ENCODE data around the gene LCAT.
"Not testable (repeated sequence)": the region's sequence is repeated elsewhere in the genome, so short reads cannot be mapped to it uniquely, and the experiment has no call there.

The LCAT gene

DNA sequence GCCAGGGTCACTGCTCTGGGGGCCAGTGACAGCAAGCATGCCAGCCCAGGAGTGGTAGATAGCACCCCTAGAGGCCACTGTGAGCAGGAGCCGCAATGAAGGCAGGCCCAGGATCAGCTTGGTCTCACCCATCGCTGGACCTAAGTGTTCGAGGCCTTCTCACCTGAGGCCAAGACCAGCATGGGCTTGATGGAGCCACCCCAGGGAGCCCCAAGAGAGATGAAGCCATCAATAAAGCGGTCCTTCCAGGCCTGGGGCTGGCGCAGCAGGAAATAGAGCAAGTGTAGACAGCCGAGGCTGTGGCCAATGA is 1.8 kb downstream of the LCAT start:
- Histone ChIP-seq H3K36me3 (ENCODE audit: control insufficient read depth in 4 of 4, insufficient read depth in 4 of 4, low read length in 3 of 4) (peaks cover 0 to 36% (median 15%) of the 10 kb centered on the region in 4 experiments), H3K27ac (ENCODE audit: insufficient read depth in 1 of 2, low read depth in 1 of 2, low read length in 2 of 2, poor library complexity in 1 of 2, severe bottlenecking in 2 of 2) (no peak overlapping the region), H3K4me3 (ENCODE audit: control insufficient read depth in 1 of 7, extremely low read depth in 1 of 7, insufficient read depth in 4 of 7, low read depth in 2 of 7, low read length in 6 of 7) (no peak overlapping the region), H3K9me3 (ENCODE audit: control extremely low read depth in 1 of 5, control insufficient read depth in 4 of 5, insufficient read depth in 2 of 5, low read depth in 1 of 5, low read length in 4 of 5) (no peaks in the 10 kb centered on the region), H3K4me1 (ENCODE audit: control extremely low read depth in 1 of 4, control insufficient read depth in 4 of 4, insufficient read depth in 4 of 4, low read length in 3 of 4) (peaks cover 1 to 21% (median 15%) of the 10 kb centered on the region in 4 experiments), H3K27me3 (replicated peaks in 2 of 5; ENCODE audit: control insufficient read depth in 4 of 5, insufficient read depth in 5 of 5, low read length in 4 of 5) (no peaks in the 10 kb centered on the region)
- 90% methylated on average over 5 of the region's 6 CpGs for WGBS (ENCODE audit: insufficient coverage)
- DNase-seq: peak in 2 of 3 donors; percentile 32 to 37
- POLR2A ChIA-PET: interaction anchor here (0.6 kb wide), 1 partner anchor 123 kb away, joined by 7 read pairs; no protein-coding TSS in a partner anchor
- CTCF ChIA-PET: interaction anchor here (0.8 to 2.6 kb wide), 22 partner anchors 9 to 285 kb away, joined by 3 to 10 read pairs (median 4); partner anchors contain the start of genes DDX28, DUS2 and SLC12A4

DNA sequence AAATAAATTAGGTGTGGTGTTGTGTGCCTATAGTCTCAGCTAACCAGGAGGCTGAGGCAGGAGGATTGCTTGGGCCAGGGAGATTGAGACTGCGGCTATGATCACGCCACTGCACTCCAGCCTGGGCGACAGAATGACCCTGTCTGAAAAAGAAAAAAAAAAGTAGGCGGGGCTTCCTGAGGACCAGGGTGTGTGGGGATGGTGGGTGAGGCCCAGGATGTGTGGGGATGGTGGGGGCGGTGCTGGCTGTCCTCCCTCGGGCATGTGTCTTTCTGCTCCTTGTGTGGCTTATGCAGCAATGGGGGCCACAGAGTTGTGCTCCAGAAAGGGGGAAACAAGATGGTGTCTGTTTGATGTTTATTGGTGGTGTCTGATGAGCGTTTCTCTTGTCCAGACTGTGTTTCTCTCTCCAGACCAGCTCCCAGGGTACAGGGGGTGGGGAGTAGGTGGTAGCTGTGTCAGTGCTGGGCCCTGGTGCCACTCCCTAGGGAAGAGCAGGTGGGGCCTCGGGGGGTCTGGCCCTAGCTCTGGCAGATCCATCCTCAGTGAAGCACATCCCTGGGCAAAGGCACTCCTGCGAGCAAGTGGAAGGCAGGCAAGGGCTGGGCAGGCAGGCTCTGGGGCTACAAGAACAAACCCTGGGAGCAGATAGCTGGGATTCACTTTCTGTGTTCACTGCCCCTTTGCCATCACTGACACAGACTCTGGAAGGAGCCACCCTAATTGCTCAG is 2.3 kb downstream of the LCAT start:
- CTCF ChIA-PET: interaction anchor here (0.8 to 3.0 kb wide), 26 partner anchors 9 to 286 kb away, joined by 3 to 16 read pairs (median 4); partner anchors contain the start of genes DDX28, DUS2 and SLC12A4
- H3K36me3 ChIP-seq (ENCODE audit: control insufficient read depth in 4 of 4, insufficient read depth in 4 of 4, low read length in 3 of 4): peaks cover 0 to 31% (median 15%) of the 10 kb centered on the region in 4 experiments
- 97% methylated on average over 9 of the region's 9 CpGs for WGBS (ENCODE audit: insufficient coverage)

DNA sequence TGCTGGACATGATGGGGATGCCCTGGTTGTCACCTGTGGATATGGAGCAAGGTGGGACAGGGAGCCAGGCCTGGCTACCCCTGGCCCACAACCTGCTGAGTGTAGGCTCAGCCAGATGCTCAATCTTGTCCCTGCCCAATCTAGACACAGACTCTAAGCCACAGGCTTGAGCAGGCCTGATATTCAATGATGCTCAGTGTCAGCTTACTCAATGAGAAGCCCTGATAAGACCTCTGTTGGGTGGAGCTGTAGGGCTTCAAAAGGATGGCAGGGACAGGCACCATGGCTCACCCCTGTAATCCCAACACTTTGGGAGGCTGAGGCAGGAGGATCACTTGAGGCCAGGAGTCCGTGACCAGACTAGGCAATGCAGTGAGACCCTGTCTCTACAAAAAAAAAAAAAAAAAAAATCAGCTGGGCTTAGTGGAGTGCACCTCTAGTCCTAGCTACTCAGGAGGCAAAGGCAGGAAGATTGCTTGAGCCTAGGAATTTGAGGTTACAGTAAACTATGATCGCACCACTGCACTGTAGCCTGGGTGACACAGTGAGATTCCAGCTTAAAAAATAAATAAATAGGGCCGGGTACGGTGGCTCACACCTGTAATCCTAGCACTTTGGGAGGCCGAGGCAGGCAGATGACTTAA is 3.4 kb downstream of the LCAT start:
- WGBS (ENCODE audit: insufficient coverage): 100% methylated on average over 5 of the region's 5 CpGs
- Histone ChIP-seq H3K4me3 (ENCODE audit: control insufficient read depth in 1 of 7, extremely low read depth in 1 of 7, insufficient read depth in 4 of 7, low read depth in 2 of 7, low read length in 6 of 7) (no peak overlapping the region), H3K27ac (ENCODE audit: insufficient read depth in 1 of 2, low read depth in 1 of 2, low read length in 2 of 2, poor library complexity in 1 of 2, severe bottlenecking in 2 of 2) (no peak overlapping the region), H3K36me3 (ENCODE audit: control insufficient read depth in 4 of 4, insufficient read depth in 4 of 4, low read length in 3 of 4) (peaks cover 0 to 20% (median 10%) of the 10 kb centered on the region in 4 experiments), H3K27me3 (replicated peaks in 2 of 5; ENCODE audit: control insufficient read depth in 4 of 5, insufficient read depth in 5 of 5, low read length in 4 of 5) (no peaks in the 10 kb centered on the region), H3K4me1 (ENCODE audit: control extremely low read depth in 1 of 4, control insufficient read depth in 4 of 4, insufficient read depth in 4 of 4, low read length in 3 of 4) (peaks cover 4 to 30% (median 21%) of the 10 kb centered on the region in 4 experiments), H3K9me3 (ENCODE audit: control extremely low read depth in 1 of 5, control insufficient read depth in 4 of 5, insufficient read depth in 2 of 5, low read depth in 1 of 5, low read length in 4 of 5) (no peaks in the 10 kb centered on the region)
- CTCF ChIA-PET: interaction anchor here (0.6 to 3.0 kb wide), 19 partner anchors 10 to 154 kb away, joined by 3 to 16 read pairs (median 4); partner anchors contain the start of genes DDX28 and DUS2
- DNase-seq: no peak
- POLR2A ChIA-PET: no interaction called here

More for the DNA sequence above, 2.3 kb downstream of the LCAT start:
- Histone ChIP-seq H3K4me3 (ENCODE audit: control insufficient read depth in 1 of 7, extremely low read depth in 1 of 7, insufficient read depth in 4 of 7, low read depth in 2 of 7, low read length in 6 of 7) (no peak overlapping the region), H3K27me3 (replicated peaks in 2 of 5; ENCODE audit: control insufficient read depth in 4 of 5, insufficient read depth in 5 of 5, low read length in 4 of 5) (no peaks in the 10 kb centered on the region), H3K4me1 (ENCODE audit: control extremely low read depth in 1 of 4, control insufficient read depth in 4 of 4, insufficient read depth in 4 of 4, low read length in 3 of 4) (peaks cover 4 to 25% (median 19%) of the 10 kb centered on the region in 4 experiments), H3K27ac (ENCODE audit: insufficient read depth in 1 of 2, low read depth in 1 of 2, low read length in 2 of 2, poor library complexity in 1 of 2, severe bottlenecking in 2 of 2) (no peak overlapping the region), H3K9me3 (ENCODE audit: control extremely low read depth in 1 of 5, control insufficient read depth in 4 of 5, insufficient read depth in 2 of 5, low read depth in 1 of 5, low read length in 4 of 5) (no peaks in the 10 kb centered on the region)
- DNase-seq: no peak
- POLR2A ChIA-PET: interaction anchor here (0.6 kb wide), 1 partner anchor 123 kb away, joined by 7 read pairs; no protein-coding TSS in a partner anchor

DNA sequence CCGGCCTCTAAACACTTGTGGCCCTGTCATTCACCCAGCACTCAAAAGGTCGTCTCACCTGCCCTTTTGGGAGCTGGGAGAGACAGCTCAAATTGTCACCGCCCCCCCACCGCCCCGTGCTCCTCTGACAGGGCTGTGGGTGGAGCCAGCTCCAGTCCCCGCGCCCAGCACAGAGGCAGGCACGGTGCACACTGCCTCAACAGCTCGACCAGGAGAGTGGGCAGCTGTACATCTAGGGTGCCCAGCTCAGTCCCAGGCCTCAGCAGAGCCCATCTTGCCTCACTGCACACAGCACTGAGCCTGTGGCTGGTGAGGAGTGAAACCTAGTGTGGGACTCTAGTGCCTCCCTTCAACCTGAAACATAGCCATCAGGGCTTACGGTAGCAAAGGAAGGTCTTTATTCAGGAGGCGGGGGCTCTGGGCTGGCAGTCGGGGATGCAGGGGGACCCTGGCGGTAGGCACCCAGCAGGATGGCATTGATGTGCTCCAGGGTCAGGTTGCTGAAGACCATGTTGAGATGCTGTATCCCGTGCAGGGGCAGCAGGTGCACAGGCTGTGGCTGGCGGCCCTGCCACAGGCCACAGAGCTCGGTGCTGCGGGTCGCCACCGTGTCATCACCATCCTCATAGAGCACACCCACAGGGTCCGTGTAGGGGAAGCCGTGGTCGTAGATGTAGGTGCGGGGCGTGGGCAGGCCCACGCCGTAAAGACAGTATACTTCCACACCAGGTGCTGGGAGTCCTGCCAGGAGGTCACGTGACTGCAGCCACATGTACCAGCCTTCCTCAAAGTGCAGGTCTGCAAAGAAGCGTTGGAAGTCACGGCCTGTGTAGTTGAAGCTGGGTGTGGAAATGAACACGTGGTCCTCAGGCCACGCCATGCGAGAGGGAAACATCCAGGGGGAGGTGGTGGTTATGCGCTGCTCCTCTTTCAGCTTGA is 4.1 kb downstream of the LCAT start:
- no peak overlapping the region for H3K27ac ChIP-seq (ENCODE audit: insufficient read depth in 1 of 2, low read depth in 1 of 2, low read length in 2 of 2, poor library complexity in 1 of 2, severe bottlenecking in 2 of 2)
- DNase-seq: peak; percentile 56 to 88 (median 85)
- POLR2A ChIA-PET: interaction anchor here (0.6 kb wide), 1 partner anchor 277 kb away, joined by 3 read pairs; no protein-coding TSS in a partner anchor

DNA sequence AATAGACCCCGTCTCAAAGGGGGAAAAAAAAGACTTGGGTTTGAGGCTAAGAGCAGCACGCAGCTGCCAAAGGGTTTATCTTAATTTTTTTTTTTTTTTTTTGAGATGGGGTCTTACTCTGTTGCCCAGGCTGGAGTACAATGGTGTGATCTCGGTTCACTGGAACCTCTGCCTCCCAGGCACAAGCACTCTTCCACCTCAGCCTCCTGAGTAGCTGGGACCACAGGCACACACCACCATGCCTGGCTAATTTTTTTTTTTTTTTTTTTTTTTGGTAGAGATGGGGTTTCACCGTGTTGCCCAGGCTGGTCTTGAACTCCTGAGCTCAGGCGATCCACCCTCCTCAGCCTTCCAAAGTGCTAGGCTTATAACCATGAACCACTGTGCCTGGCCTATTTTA is 6.2 kb downstream of the LCAT start:
- POLR2A ChIA-PET: interaction anchor here (1.4 kb wide), 1 partner anchor 9 kb away, joined by 4 read pairs; no protein-coding TSS in a partner anchor
- CTCF ChIA-PET: interaction anchor here (1.2 to 21.3 kb wide), 4 partner anchors 21 to 103 kb away, joined by 3 to 359 read pairs (median 4); partner anchors contain the start of genes EDC4 and NRN1L
- H3K36me3 ChIP-seq (ENCODE audit: control insufficient read depth in 4 of 4, insufficient read depth in 4 of 4, low read length in 3 of 4): peaks cover 0 to 28% (median 25%) of the 10 kb centered on the region in 4 experiments
- H3K27ac ChIP-seq (ENCODE audit: insufficient read depth in 1 of 2, low read depth in 1 of 2, low read length in 2 of 2, poor library complexity in 1 of 2, severe bottlenecking in 2 of 2): peak overlapping the region in 1 of 2 experiments; percentile 88
- H3K9me3 ChIP-seq (ENCODE audit: control extremely low read depth in 1 of 5, control insufficient read depth in 4 of 5, insufficient read depth in 2 of 5, low read depth in 1 of 5, low read length in 4 of 5); H3K27me3 ChIP-seq (replicated peaks in 2 of 5; ENCODE audit: control insufficient read depth in 4 of 5, insufficient read depth in 5 of 5, low read length in 4 of 5); DNase-seq: not testable (repeated sequence)
- H3K4me3 ChIP-seq (ENCODE audit: control insufficient read depth in 1 of 7, extremely low read depth in 1 of 7, insufficient read depth in 4 of 7, low read depth in 2 of 7, low read length in 6 of 7): peak overlapping the region in 1 of 7 experiments; percentile 96
- H3K4me1 ChIP-seq (ENCODE audit: control extremely low read depth in 1 of 4, control insufficient read depth in 4 of 4, insufficient read depth in 4 of 4, low read length in 3 of 4): peaks cover 4 to 38% (median 29%) of the 10 kb centered on the region in 4 experiments
- WGBS (ENCODE audit: insufficient coverage): 100% methylated on average over 2 of the region's 5 CpGs

More for the DNA sequence above, 4.1 kb downstream of the LCAT start:
- Histone ChIP-seq H3K4me3 (ENCODE audit: control insufficient read depth in 1 of 7, extremely low read depth in 1 of 7, insufficient read depth in 4 of 7, low read depth in 2 of 7, low read length in 6 of 7) (no peak overlapping the region), H3K27me3 (replicated peaks in 2 of 5; ENCODE audit: control insufficient read depth in 4 of 5, insufficient read depth in 5 of 5, low read length in 4 of 5) (no peaks in the 10 kb centered on the region), H3K4me1 (ENCODE audit: control extremely low read depth in 1 of 4, control insufficient read depth in 4 of 4, insufficient read depth in 4 of 4, low read length in 3 of 4) (peaks cover 4 to 36% (median 28%) of the 10 kb centered on the region in 4 experiments), H3K9me3 (ENCODE audit: control extremely low read depth in 1 of 5, control insufficient read depth in 4 of 5, insufficient read depth in 2 of 5, low read depth in 1 of 5, low read length in 4 of 5) (no peaks in the 10 kb centered on the region), H3K36me3 (ENCODE audit: control insufficient read depth in 4 of 4, insufficient read depth in 4 of 4, low read length in 3 of 4) (peaks cover 0 to 18% (median 12%) of the 10 kb centered on the region in 4 experiments)
- 70% methylated on average over 24 of the region's 33 CpGs for WGBS (ENCODE audit: insufficient coverage)
- CTCF ChIA-PET: interaction anchor here (0.6 to 3.0 kb wide), 16 partner anchors 11 to 153 kb away, joined by 3 to 16 read pairs (median 3); no protein-coding TSS in a partner anchor

DNA sequence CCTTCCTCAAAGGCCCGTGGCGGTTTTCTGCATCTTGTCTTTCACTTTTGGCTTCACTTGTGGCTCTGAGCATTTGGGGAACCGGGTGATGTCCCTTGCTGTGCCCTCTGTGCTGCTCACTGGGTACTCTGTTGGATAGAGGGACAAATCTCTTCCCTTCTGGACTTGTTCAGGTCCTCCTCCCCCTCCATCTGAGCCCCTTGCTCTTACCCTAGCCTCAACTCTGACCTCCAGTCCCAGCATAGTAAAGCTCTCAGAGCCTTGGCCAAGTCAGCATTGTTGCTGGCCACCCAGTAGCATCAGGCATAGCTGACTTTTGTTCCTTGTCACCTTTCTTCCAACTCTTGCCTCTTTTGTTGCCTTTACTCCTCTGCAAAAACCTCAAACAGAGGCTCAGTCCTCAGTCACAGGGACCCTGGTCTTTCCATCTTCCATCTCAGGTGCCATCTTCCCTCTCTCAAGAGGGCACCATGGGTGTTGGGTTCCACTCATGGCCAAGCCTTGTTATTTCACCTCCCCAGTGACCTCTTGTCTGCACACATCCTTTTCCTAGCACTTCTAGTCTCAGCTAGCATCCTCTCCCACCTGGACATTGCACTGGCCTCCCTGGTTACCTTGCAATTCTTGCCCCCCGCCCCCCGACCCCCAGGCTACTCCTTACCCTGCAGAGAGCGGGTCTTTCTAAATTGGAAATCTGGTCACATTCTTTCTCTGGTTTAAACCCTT is 6.9 kb downstream of the LCAT start:
- ChIA-PET CTCF (interaction anchor here (1.0 to 21.3 kb wide), 9 partner anchors 22 to 129 kb away, joined by 3 to 359 read pairs (median 4); partner anchors contain the start of genes EDC4 and NRN1L), POLR2A (interaction anchor here (0.7 to 2.4 kb wide), 6 partner anchors 10 to 57 kb away, joined by 3 to 16 read pairs (median 4); partner anchors contain the start of gene SLC12A4)
- Histone ChIP-seq H3K4me1 (ENCODE audit: control extremely low read depth in 1 of 4, control insufficient read depth in 4 of 4, insufficient read depth in 4 of 4, low read length in 3 of 4) (peaks cover 4 to 38% (median 29%) of the 10 kb centered on the region in 4 experiments), H3K4me3 (ENCODE audit: control insufficient read depth in 1 of 7, extremely low read depth in 1 of 7, insufficient read depth in 4 of 7, low read depth in 2 of 7, low read length in 6 of 7) (peak overlapping the region; percentile 85 to 99 (median 96)), H3K9me3 (ENCODE audit: control extremely low read depth in 1 of 5, control insufficient read depth in 4 of 5, insufficient read depth in 2 of 5, low read depth in 1 of 5, low read length in 4 of 5) (no peaks in the 10 kb centered on the region), H3K27ac (ENCODE audit: insufficient read depth in 1 of 2, low read depth in 1 of 2, low read length in 2 of 2, poor library complexity in 1 of 2, severe bottlenecking in 2 of 2) (peak overlapping the region; percentile 64 to 88), H3K27me3 (replicated peaks in 2 of 5; ENCODE audit: control insufficient read depth in 4 of 5, insufficient read depth in 5 of 5, low read length in 4 of 5) (no peaks in the 10 kb centered on the region), H3K36me3 (ENCODE audit: control insufficient read depth in 4 of 4, insufficient read depth in 4 of 4, low read length in 3 of 4) (peaks cover 0 to 32% (median 28%) of the 10 kb centered on the region in 4 experiments)
- DNase-seq: peak; percentile 83 to 95 (median 93)
- 25% methylated on average over 4 of the region's 6 CpGs for WGBS (ENCODE audit: insufficient coverage)
